ENCODE measurements around the gene SLC19A1. TPM values are rescaled to one million over a fixed set of nuclear protein-coding genes. Genes with fewer than 3 reads are reported as not detected.

The SLC19A1 gene
- total and polyA plus RNA-seq, 2 donors (not counting 1 experiment from before 2014, with no cell fraction given), result 1.7 to 2.1 TPM

DNA sequence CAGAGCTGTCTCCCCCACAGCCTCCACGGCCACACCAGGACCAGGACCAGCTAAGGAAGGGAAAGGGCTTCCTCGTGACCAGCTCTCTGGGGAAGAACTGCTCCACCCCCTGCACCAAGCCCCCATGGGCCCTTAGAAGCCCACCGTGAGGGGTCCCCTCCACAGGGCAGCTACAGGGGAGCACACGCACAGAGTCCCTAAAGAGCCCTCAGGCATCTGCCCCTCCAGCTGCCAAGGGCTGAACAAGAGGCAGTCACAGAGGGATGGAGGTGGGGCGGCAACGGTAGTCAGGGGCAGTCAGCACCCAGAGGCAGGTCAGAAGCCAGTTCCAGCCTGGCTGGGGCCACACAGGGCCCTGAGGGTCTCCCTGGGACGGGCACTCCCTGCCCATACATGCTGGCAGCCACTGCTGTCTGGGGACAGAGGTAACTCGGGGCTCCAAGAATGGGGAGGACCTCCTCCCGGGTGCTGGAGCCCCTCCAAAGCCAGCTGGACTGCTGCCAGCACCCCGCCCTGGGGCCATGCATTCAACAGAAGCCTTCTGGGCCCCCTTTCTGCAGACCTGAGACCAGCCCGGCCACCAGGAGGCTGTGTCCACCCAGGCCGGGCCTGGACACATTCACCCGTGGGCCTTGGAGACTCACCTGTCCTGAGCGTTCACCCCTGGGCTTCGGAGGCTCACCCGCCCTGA is 18.7 kb downstream of the SLC19A1 start:
- no peaks in the 10 kb centered on the region for H3K9me3 ChIP-seq (ENCODE audit: control insufficient read depth, insufficient read depth, low read depth, low read length)
- no peaks in the 10 kb centered on the region for H4K20me1 ChIP-seq (ENCODE audit: control insufficient read depth, extremely low read depth, insufficient read depth, low read length)
- H3K4me2 ChIP-seq (ENCODE audit: extremely low read depth, insufficient read depth, low read length), result no peak overlapping the region
- H3K4me3 ChIP-seq (replicated peaks in 1 of 4; ENCODE audit: control extremely low read depth in 1 of 4, insufficient read depth in 1 of 4, low read depth in 3 of 4, low read length in 4 of 4), result no peak overlapping the region
- no peaks in the 10 kb centered on the region for H3K79me2 ChIP-seq (ENCODE audit: control insufficient read depth, insufficient read depth, low read length)
- no peak for DNase-seq (ENCODE audit: low read depth in 2 of 2)
- no peaks in the 10 kb centered on the region for H3K27me3 ChIP-seq (ENCODE audit: control insufficient read depth, insufficient read depth, low read length)
- TF ChIP-seq EZH2 (IDR thresholded peaks at IDR 0.05; ENCODE audit: low read length, missing control alignments), result no peak
- TF ChIP-seq, protein P1, sequence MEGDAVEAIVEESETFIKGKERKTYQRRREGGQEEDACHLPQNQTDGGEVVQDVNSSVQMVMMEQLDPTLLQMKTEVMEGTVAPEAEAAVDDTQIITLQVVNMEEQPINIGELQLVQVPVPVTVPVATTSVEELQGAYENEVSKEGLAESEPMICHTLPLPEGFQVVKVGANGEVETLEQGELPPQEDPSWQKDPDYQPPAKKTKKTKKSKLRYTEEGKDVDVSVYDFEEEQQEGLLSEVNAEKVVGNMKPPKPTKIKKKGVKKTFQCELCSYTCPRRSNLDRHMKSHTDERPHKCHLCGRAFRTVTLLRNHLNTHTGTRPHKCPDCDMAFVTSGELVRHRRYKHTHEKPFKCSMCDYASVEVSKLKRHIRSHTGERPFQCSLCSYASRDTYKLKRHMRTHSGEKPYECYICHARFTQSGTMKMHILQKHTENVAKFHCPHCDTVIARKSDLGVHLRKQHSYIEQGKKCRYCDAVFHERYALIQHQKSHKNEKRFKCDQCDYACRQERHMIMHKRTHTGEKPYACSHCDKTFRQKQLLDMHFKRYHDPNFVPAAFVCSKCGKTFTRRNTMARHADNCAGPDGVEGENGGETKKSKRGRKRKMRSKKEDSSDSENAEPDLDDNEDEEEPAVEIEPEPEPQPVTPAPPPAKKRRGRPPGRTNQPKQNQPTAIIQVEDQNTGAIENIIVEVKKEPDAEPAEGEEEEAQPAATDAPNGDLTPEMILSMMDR (conservative IDR thresholded peaks at IDR 0.05 in 1 of 2, IDR thresholded peaks at IDR 0.05 in 1 of 2; ENCODE audit: low read depth in 1 of 2, low read length in 2 of 2), result no peak
- peaks cover 5% of the 10 kb centered on the region for H3K36me3 ChIP-seq (ENCODE audit: control insufficient read depth, insufficient read depth, low read length)
- no peak overlapping the region for H2AFZ ChIP-seq (ENCODE audit: low read length)
- H3K4me1 ChIP-seq (ENCODE audit: control insufficient read depth, extremely low read depth, insufficient read depth, low read length), result no peaks in the 10 kb centered on the region
- no peak overlapping the region for H3K27ac ChIP-seq (ENCODE audit: insufficient read depth, low read length)
- no peak overlapping the region for H3K9ac ChIP-seq (ENCODE audit: insufficient read depth, low read length)

DNA sequence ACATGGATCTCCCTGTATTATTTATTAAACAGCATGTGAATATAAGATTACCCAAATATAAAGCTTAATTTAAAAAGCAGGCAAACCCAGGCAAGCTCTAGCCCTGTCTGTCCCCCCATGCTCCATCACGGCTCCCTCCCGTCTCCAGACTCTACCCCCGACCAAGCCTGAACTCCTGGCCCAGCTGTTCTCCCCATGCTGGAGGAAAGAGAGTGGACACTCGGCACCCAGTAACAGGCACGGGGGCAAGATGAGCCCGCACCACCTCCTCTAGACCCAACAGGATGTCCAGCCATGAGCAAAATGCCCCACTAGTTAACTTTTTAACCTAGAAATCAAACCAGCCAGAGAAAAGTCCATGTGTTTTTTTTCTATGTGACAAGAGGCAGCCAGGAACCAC is 19.3 kb downstream of the SLC19A1 start:
- H3K27me3 ChIP-seq (ENCODE audit: control insufficient read depth, insufficient read depth, low read length), result no peaks in the 10 kb centered on the region
- no peaks in the 10 kb centered on the region for H3K79me2 ChIP-seq (ENCODE audit: control insufficient read depth, insufficient read depth, low read length)
- H2AFZ ChIP-seq (ENCODE audit: low read length), result no peak overlapping the region
- no peak overlapping the region for H3K27ac ChIP-seq (ENCODE audit: insufficient read depth, low read length)
- no peak overlapping the region for H3K4me3 ChIP-seq (replicated peaks in 1 of 4; ENCODE audit: control extremely low read depth in 1 of 4, insufficient read depth in 1 of 4, low read depth in 3 of 4, low read length in 4 of 4)
- H3K4me1 ChIP-seq (ENCODE audit: control insufficient read depth, extremely low read depth, insufficient read depth, low read length), result no peaks in the 10 kb centered on the region
- DNase-seq (ENCODE audit: low read depth in 2 of 2), result no peak
- no peak overlapping the region for H3K4me2 ChIP-seq (ENCODE audit: extremely low read depth, insufficient read depth, low read length)
- H3K9ac ChIP-seq (ENCODE audit: insufficient read depth, low read length), result no peak overlapping the region
- no peaks in the 10 kb centered on the region for H3K9me3 ChIP-seq (ENCODE audit: control insufficient read depth, insufficient read depth, low read depth, low read length)
- TF ChIP-seq, protein P1 (conservative IDR thresholded peaks at IDR 0.05 in 1 of 2, IDR thresholded peaks at IDR 0.05 in 1 of 2; ENCODE audit: low read depth in 1 of 2, low read length in 2 of 2), result no peak
- TF ChIP-seq EZH2 (IDR thresholded peaks at IDR 0.05; ENCODE audit: low read length, missing control alignments), result no peak
- peaks cover 5% of the 10 kb centered on the region for H3K36me3 ChIP-seq (ENCODE audit: control insufficient read depth, insufficient read depth, low read length)
- H4K20me1 ChIP-seq (ENCODE audit: control insufficient read depth, extremely low read depth, insufficient read depth, low read length), result no peaks in the 10 kb centered on the region

DNA sequence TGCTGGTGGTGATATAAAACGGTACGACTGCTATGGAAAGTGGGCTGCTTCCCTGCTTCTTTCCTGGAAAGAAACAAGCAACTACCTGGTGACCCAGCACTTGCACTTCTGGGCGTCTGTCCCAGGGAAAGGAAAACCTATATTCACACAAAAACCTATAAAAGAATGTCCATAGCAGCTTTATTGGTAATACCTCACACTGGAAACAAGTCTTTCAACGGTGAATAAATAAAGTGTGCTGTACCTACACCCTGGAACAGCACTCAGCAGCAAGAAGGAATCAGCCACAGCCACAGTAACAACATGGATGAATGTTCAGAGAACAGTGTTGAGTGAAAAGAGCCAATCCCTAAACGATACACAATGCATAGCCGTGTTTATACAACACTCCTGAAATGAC is 19.9 kb downstream of the SLC19A1 start:
- H3K36me3 ChIP-seq (ENCODE audit: control insufficient read depth, insufficient read depth, low read length), result peaks cover 5% of the 10 kb centered on the region
- no peak overlapping the region for H3K4me2 ChIP-seq (ENCODE audit: extremely low read depth, insufficient read depth, low read length)
- no peaks in the 10 kb centered on the region for H4K20me1 ChIP-seq (ENCODE audit: control insufficient read depth, extremely low read depth, insufficient read depth, low read length)
- TF ChIP-seq, protein P1 (conservative IDR thresholded peaks at IDR 0.05 in 1 of 2, IDR thresholded peaks at IDR 0.05 in 1 of 2; ENCODE audit: low read depth in 1 of 2, low read length in 2 of 2), result no peak
- TF ChIP-seq EZH2 (IDR thresholded peaks at IDR 0.05; ENCODE audit: low read length, missing control alignments), result no peak
- H3K9ac ChIP-seq (ENCODE audit: insufficient read depth, low read length), result no peak overlapping the region
- H3K27me3 ChIP-seq (ENCODE audit: control insufficient read depth, insufficient read depth, low read length), result no peaks in the 10 kb centered on the region
- no peaks in the 10 kb centered on the region for H3K4me1 ChIP-seq (ENCODE audit: control insufficient read depth, extremely low read depth, insufficient read depth, low read length)
- no peak overlapping the region for H3K27ac ChIP-seq (ENCODE audit: insufficient read depth, low read length)
- no peaks in the 10 kb centered on the region for H3K79me2 ChIP-seq (ENCODE audit: control insufficient read depth, insufficient read depth, low read length)
- H3K9me3 ChIP-seq (ENCODE audit: control insufficient read depth, insufficient read depth, low read depth, low read length), result no peaks in the 10 kb centered on the region
- DNase-seq (ENCODE audit: low read depth in 2 of 2), result no peak
- no peak overlapping the region for H3K4me3 ChIP-seq (replicated peaks in 1 of 4; ENCODE audit: control extremely low read depth in 1 of 4, insufficient read depth in 1 of 4, low read depth in 3 of 4, low read length in 4 of 4)
- no peak overlapping the region for H2AFZ ChIP-seq (ENCODE audit: low read length)
